ENCODE measurements around the gene FGGY.

DNA sequence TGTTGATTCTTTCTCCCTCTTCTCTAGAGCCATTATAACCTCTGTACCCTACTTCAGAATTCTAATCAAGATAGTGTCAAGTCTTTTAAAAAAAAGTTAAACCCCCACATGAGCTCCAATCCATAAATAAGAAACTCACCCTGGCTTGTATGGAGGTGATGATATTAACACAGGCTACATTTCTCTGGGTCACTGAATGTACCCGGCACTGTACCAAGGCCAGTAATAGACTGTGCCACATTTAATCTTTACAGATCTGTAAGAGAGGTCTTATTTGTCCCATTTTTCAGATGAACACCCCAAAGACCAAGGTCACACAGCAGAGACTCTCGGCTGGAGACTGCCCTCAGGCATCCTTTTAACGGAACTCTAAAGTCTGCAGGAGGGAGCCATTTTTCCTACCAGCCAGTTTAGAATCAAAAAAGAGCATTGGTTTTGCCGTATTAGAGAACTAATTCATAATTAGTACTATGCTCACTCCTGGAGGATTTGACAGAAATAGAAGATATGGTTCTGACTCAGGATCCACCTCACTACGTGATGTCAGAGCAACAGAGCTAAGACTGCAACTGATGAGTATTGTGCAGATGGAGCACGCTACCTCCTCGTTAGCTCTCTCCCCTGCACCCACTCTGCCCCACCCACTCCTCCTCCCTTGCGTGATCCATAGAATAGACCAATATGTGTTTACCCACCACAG is 300.7 kb downstream of the FGGY start:
- TF ChIP-seq, protein P1, sequence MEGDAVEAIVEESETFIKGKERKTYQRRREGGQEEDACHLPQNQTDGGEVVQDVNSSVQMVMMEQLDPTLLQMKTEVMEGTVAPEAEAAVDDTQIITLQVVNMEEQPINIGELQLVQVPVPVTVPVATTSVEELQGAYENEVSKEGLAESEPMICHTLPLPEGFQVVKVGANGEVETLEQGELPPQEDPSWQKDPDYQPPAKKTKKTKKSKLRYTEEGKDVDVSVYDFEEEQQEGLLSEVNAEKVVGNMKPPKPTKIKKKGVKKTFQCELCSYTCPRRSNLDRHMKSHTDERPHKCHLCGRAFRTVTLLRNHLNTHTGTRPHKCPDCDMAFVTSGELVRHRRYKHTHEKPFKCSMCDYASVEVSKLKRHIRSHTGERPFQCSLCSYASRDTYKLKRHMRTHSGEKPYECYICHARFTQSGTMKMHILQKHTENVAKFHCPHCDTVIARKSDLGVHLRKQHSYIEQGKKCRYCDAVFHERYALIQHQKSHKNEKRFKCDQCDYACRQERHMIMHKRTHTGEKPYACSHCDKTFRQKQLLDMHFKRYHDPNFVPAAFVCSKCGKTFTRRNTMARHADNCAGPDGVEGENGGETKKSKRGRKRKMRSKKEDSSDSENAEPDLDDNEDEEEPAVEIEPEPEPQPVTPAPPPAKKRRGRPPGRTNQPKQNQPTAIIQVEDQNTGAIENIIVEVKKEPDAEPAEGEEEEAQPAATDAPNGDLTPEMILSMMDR (IDR thresholded peaks at IDR 0.05): no peak
- no peak for TF ChIP-seq POLR2A (IDR thresholded peaks at IDR 0.05; ENCODE audit: low read depth)
- no peak for TF ChIP-seq POLR2AphosphoS5 (IDR thresholded peaks at IDR 0.05)
- no peak for TF ChIP-seq EP300 (IDR thresholded peaks at IDR 0.05)

Measured in esophagus muscularis mucosa (tissue), 4 donors.